IMR-90 (cell line): ENCODE data around the gene FA2H.

ENCODE experiments used
- BHLHE40 ChIP-seq: fragments of 150-350 bp; IDR thresholded peaks from 2 replicates; pipeline ENCODE4 v1.6.1; 2016; ENCODE audit warnings: mild to moderate bottlenecking, low read depth, low read length
- CEBPB ChIP-seq: IDR thresholded peaks from 2 replicates; pipeline ENCODE4 v1.6.1; 2012; ENCODE audit warnings: low read depth, low read length, improper control_type of control experiment
- CTCF ChIP-seq: conservative IDR thresholded peaks from 2 replicates; pipeline ENCODE4 v1.5.1; 2012; ENCODE audit warnings: mild to moderate bottlenecking, low read depth, low read length, improper control_type of control experiment
- FOS ChIP-seq: fragments of 150-350 bp; IDR thresholded peaks from 2 replicates; pipeline ENCODE4 v1.6.1; 2016; ENCODE audit warnings: low read depth, low read length
- MXI1 ChIP-seq: IDR thresholded peaks from 2 replicates; pipeline ENCODE4 v1.6.1; 2012; ENCODE audit warnings: low read depth, mild to moderate bottlenecking, low read length, moderate library complexity, borderline replicate concordance
- POLR2A ChIP-seq: IDR thresholded peaks from 2 replicates; pipeline ENCODE4 v1.6.1; 2012; ENCODE audit warnings: mild to moderate bottlenecking, low read depth, low read length
- USF2 ChIP-seq: fragments of 150-350 bp; IDR thresholded peaks from 2 replicates; pipeline ENCODE4 v1.6.1; 2017; ENCODE audit warnings: mild to moderate bottlenecking, antibody characterized with exemption, low read length, low read depth

- TF ChIP-seq FOS: no peak
- no peak for TF ChIP-seq POLR2A
- no peak for TF ChIP-seq CEBPB
- no peak for TF ChIP-seq CTCF
- TF ChIP-seq MXI1: no peak
- TF ChIP-seq BHLHE40: no peak
- no peak for TF ChIP-seq USF2
Measured at GRCh38 chr16:74673876-74674275, 100.7 kb downstream of the FA2H start.
